Fibroblast of the conjunctiva (primary cell): Measurements from ENCODE around the gene NDUFA1.
"Not testable (repeated sequence)": the region's sequence is repeated elsewhere in the genome, so short reads cannot be mapped to it uniquely, and the experiment has no call there.

Source experiments
- DNase-seq: peaks from one replicate; pipeline ENCODE4 v3.0.0-alpha.2; 2010; ENCODE audit warnings: low read depth

Gene NDUFA1

GRCh38 chrX:119871599-119872395 lies at the start of gene NDUFA1, which contains the start of gene RNF113A:
NDUFA1 (plus strand) TSS chrX:119871832; CDS start chrX:119871912, 80 bp downstream.
RNF113A (minus strand) TSS chrX:119871733; CDS start chrX:119871613, 120 bp downstream.
- DNase-seq, result peak; percentile 67

GRCh38 chrX:119824221-119824620 lies 47.4 kb upstream of the NDUFA1 start:
- not testable (repeated sequence) for DNase-seq

- peak; percentile 20 for DNase-seq
Observed at GRCh38 chrX:119826399-119826959, 45.2 kb upstream of the NDUFA1 start.

- no peak for DNase-seq
Observed at GRCh38 chrX:119828446-119828845, 43.2 kb upstream of the NDUFA1 start.

GRCh38 chrX:119833905-119834304 lies 37.7 kb upstream of the NDUFA1 start:
- DNase-seq, result no peak

GRCh38 chrX:119852382-119853353 lies 19.0 kb upstream of the NDUFA1 start, which contains the start of gene UPF3B:
UPF3B (minus strand) TSS chrX:119852963; CDS start chrX:119852928, 35 bp downstream.
- peak; percentile 97 for DNase-seq

- DNase-seq, result no peak
Observed at GRCh38 chrX:119853444-119853843, 18.2 kb upstream of the NDUFA1 start.

GRCh38 chrX:119870626-119871131 lies 953 bp upstream of the NDUFA1 start:
- DNase-seq, result no peak

- no peak for DNase-seq
Observed at GRCh38 chrX:119871245-119871598, 410 bp upstream of the NDUFA1 start.

GRCh38 chrX:119878740-119879139 lies 7.1 kb downstream of the NDUFA1 start:
- no peak for DNase-seq

GRCh38 chrX:119880076-119880475 lies 8.4 kb downstream of the NDUFA1 start:
- DNase-seq, result no peak

GRCh38 chrX:119880552-119881437 lies 9.2 kb downstream of the NDUFA1 start:
- DNase-seq, result peak; percentile 42

- DNase-seq, result no peak
Observed at GRCh38 chrX:119885554-119886428, 14.2 kb downstream of the NDUFA1 start.

GRCh38 chrX:119887721-119888425 lies 16.2 kb downstream of the NDUFA1 start:
- peak; percentile 28 for DNase-seq

- not testable (repeated sequence) for DNase-seq
Observed at GRCh38 chrX:119890626-119891025, 19.0 kb downstream of the NDUFA1 start.

GRCh38 chrX:119891961-119892692 lies 20.5 kb downstream of the NDUFA1 start:
- DNase-seq, result not testable (repeated sequence)

- DNase-seq, result no peak
Observed at GRCh38 chrX:119895843-119896326, 24.3 kb downstream of the NDUFA1 start, which contains the start of gene AKAP14. AKAP14 (plus strand) TSS chrX:119895893; CDS start chrX:119903224, 7,331 bp downstream.

- no peak for DNase-seq
Observed at GRCh38 chrX:119899125-119899524, 27.5 kb downstream of the NDUFA1 start.
